HEK293 (cell line): ENCODE measurements around the gene TM7SF3.

Source experiments
- CTCF ChIA-PET: fragments of 350-600 bp; formaldehyde crosslinking; extraction: SDS; loops from one replicate; lab custom pipeline; 2021; ENCODE audit warnings: antibody characterized with exemption; lab: Yijun Ruan, JAX
- POLR2A ChIA-PET: fragments of 300-600 bp; formaldehyde crosslinking; extraction: SDS; loops from one replicate; lab custom pipeline; 2020; ENCODE audit warnings: antibody characterized with exemption, inconsistent platforms; lab: Yijun Ruan, JAX
- H3K27ac ChIP-seq: fragments of 200-500 bp; sonication (Bioruptor generic); 2 replicates; pipeline ENCODE4 v1.5.1; 2014; ENCODE audit warnings: low read depth, low read length, control low read depth, inconsistent platforms; ENCODE audit errors: extremely low read depth
- H3K36me3 ChIP-seq, 2 experiments: fragments of 200-500 bp in 1 of 2; sonication (Bioruptor generic) in 1 of 2; 1 replicate in 1 of 2; 2 replicates in 1 of 2; pipeline ENCODE4 v1.5.1; 2014 to 2017; ENCODE audit warnings: inconsistent platforms in 2 of 2, low read length in 2 of 2; ENCODE audit not compliant: control insufficient read depth in 2 of 2, insufficient read depth in 1 of 2
- H3K4me1 ChIP-seq: fragments of 200-500 bp; sonication (Bioruptor generic); 2 replicates; pipeline ENCODE4 v1.5.1; 2014; ENCODE audit warnings: mild to moderate bottlenecking, low read length, inconsistent platforms; ENCODE audit not compliant: control insufficient read depth, insufficient read depth
- H3K4me3 ChIP-seq: 2 replicates; pipeline ENCODE4 v1.5.1; 2011; ENCODE audit warnings: low read depth, mild to moderate bottlenecking, control low read depth, low read length, moderate library complexity
- H3K9me3 ChIP-seq: fragments of 200-500 bp; sonication (Bioruptor generic); 2 replicates; pipeline ENCODE4 v1.5.1; 2014; ENCODE audit warnings: low read depth, low read length, inconsistent platforms; ENCODE audit not compliant: control insufficient read depth, insufficient read depth
- BCL11A ChIP-seq: fragments of 450-650 bp; formaldehyde crosslinking; IDR thresholded peaks from 2 replicates; pipeline ENCODE4 v1.5.1; 2016; ENCODE audit warnings: low read depth, missing biosample characterization, missing genetic modification characterization
- GFI1B ChIP-seq: fragments of 450-650 bp; formaldehyde crosslinking; IDR thresholded peaks from 2 replicates; pipeline ENCODE4 v1.5.1; 2016; ENCODE audit warnings: missing biosample characterization, missing genetic modification characterization
- HOXD13 ChIP-seq: sonication (generic); formaldehyde crosslinking; IDR thresholded peaks from 2 replicates; pipeline ENCODE4 v1.8.0; 2022; ENCODE audit warnings: missing genetic modification reagents, borderline replicate concordance
- KLF16 ChIP-seq: fragments of 450-650 bp; formaldehyde crosslinking; IDR thresholded peaks from 2 replicates; pipeline ENCODE4 v1.5.1; 2017; ENCODE audit warnings: missing biosample characterization, missing genetic modification characterization
- KLF8 ChIP-seq: fragments of 450-650 bp; formaldehyde crosslinking; IDR thresholded peaks from 2 replicates; pipeline ENCODE4 v1.5.1; 2016; ENCODE audit warnings: missing biosample characterization, missing genetic modification characterization
- MZF1 ChIP-seq: fragments of 450-650 bp; formaldehyde crosslinking; IDR thresholded peaks from 2 replicates; pipeline ENCODE4 v1.5.1; 2017; ENCODE audit warnings: missing biosample characterization, missing genetic modification characterization, borderline replicate concordance
- SCRT1 ChIP-seq: fragments of 450-650 bp; formaldehyde crosslinking; IDR thresholded peaks from 2 replicates; pipeline ENCODE4 v1.5.1; 2016; ENCODE audit warnings: missing biosample characterization, missing genetic modification characterization, borderline replicate concordance
- SP3 ChIP-seq: fragments of 450-650 bp; formaldehyde crosslinking; IDR thresholded peaks from 2 replicates; pipeline ENCODE4 v1.5.1; 2016; ENCODE audit warnings: missing biosample characterization, missing genetic modification characterization
- ZBTB10 ChIP-seq: fragments of 450-650 bp; formaldehyde crosslinking; IDR thresholded peaks from 2 replicates; pipeline ENCODE4 v1.5.1; 2016; ENCODE audit warnings: missing biosample characterization, missing genetic modification characterization
- ZBTB48 ChIP-seq: fragments of 450-650 bp; formaldehyde crosslinking; IDR thresholded peaks from 2 replicates; pipeline ENCODE4 v1.5.1; 2016; ENCODE audit warnings: missing biosample characterization, missing genetic modification characterization
- ZNF10 ChIP-seq: fragments of 450-650 bp; formaldehyde crosslinking; IDR thresholded peaks from 2 replicates; pipeline ENCODE4 v1.5.1; 2017; ENCODE audit warnings: missing biosample characterization, missing genetic modification characterization
- ZNF114 ChIP-seq: fragments of 450-650 bp; formaldehyde crosslinking; IDR thresholded peaks from 2 replicates; pipeline ENCODE4 v1.5.0; 2017; ENCODE audit warnings: missing biosample characterization, missing genetic modification characterization
- ZNF121 ChIP-seq: fragments of 450-650 bp; formaldehyde crosslinking; IDR thresholded peaks from 2 replicates; pipeline ENCODE4 v1.5.1; 2016; ENCODE audit warnings: missing biosample characterization, missing genetic modification characterization
- ZNF138 ChIP-seq: fragments of 450-650 bp; formaldehyde crosslinking; IDR thresholded peaks from 2 replicates; pipeline ENCODE4 v1.5.1; 2016; ENCODE audit warnings: missing biosample characterization, missing genetic modification characterization, borderline replicate concordance
- ZNF140 ChIP-seq: fragments of 450-650 bp; formaldehyde crosslinking; IDR thresholded peaks from 2 replicates; pipeline ENCODE4 v1.5.1; 2016; ENCODE audit warnings: missing biosample characterization, missing genetic modification characterization
- ZNF24 ChIP-seq: fragments of 450-650 bp; formaldehyde crosslinking; IDR thresholded peaks from 2 replicates; pipeline ENCODE4 v1.5.1; 2016; ENCODE audit warnings: missing biosample characterization, missing genetic modification characterization
- ZNF266 ChIP-seq: fragments of 450-650 bp; formaldehyde crosslinking; IDR thresholded peaks from 2 replicates; pipeline ENCODE4 v1.5.1; 2016; ENCODE audit warnings: missing biosample characterization, missing genetic modification characterization, low read depth
- ZNF335 ChIP-seq: fragments of 450-650 bp; formaldehyde crosslinking; conservative IDR thresholded peaks from 2 replicates; pipeline ENCODE4 v1.5.1; 2016; ENCODE audit warnings: missing biosample characterization, missing genetic modification characterization
- ZNF416 ChIP-seq: fragments of 450-650 bp; formaldehyde crosslinking; IDR thresholded peaks from 2 replicates; pipeline ENCODE4 v1.5.1; 2016; ENCODE audit warnings: missing biosample characterization, missing genetic modification characterization
- ZNF501 ChIP-seq: fragments of 450-650 bp; formaldehyde crosslinking; IDR thresholded peaks from 2 replicates; pipeline ENCODE4 v1.5.1; 2016; ENCODE audit warnings: missing biosample characterization, missing genetic modification characterization
- ZNF529 ChIP-seq: fragments of 450-650 bp; formaldehyde crosslinking; IDR thresholded peaks from 2 replicates; pipeline ENCODE4 v1.5.1; 2017; ENCODE audit warnings: missing genetic modification characterization, missing biosample characterization; ENCODE audit not compliant: insufficient replicate concordance
- ZNF555 ChIP-seq: fragments of 450-650 bp; formaldehyde crosslinking; conservative IDR thresholded peaks from 2 replicates; pipeline ENCODE4 v1.5.1; 2017; ENCODE audit warnings: missing biosample characterization, mild to moderate bottlenecking, missing genetic modification characterization, inconsistent platforms
- ZNF596 ChIP-seq: fragments of 450-650 bp; IDR thresholded peaks from 2 replicates; pipeline ENCODE4 v1.5.0; 2018; ENCODE audit warnings: missing biosample characterization, mild to moderate bottlenecking, missing genetic modification characterization, moderate library complexity
- ZNF621 ChIP-seq: fragments of 450-650 bp; formaldehyde crosslinking; IDR thresholded peaks from 2 replicates; pipeline ENCODE4 v1.5.1; 2017; ENCODE audit warnings: missing biosample characterization, missing genetic modification characterization
- ZNF664 ChIP-seq: fragments of 450-650 bp; formaldehyde crosslinking; IDR thresholded peaks from 2 replicates; pipeline ENCODE4 v1.5.1; 2016; ENCODE audit warnings: missing biosample characterization, missing genetic modification characterization
- ZNF704 ChIP-seq: fragments of 450-650 bp; formaldehyde crosslinking; IDR thresholded peaks from 2 replicates; pipeline ENCODE4 v1.5.1; 2016; ENCODE audit warnings: missing biosample characterization, missing genetic modification characterization
- ZNF843 ChIP-seq: fragments of 450-650 bp; formaldehyde crosslinking; IDR thresholded peaks from 2 replicates; pipeline ENCODE4 v1.5.1; 2016; ENCODE audit warnings: missing biosample characterization, missing genetic modification characterization
- TF ChIP-seq, protein P1 (sequence below): fragments of 450-650 bp; formaldehyde crosslinking; IDR thresholded peaks from 2 replicates; pipeline ENCODE4 v1.5.1; 2016; ENCODE audit warnings: missing biosample characterization, missing genetic modification characterization
- TF ChIP-seq, protein P2 (sequence below): fragments of 450-650 bp; formaldehyde crosslinking; IDR thresholded peaks from 2 replicates; pipeline ENCODE4 v1.5.1; 2016; ENCODE audit warnings: missing biosample characterization, missing genetic modification characterization, borderline replicate concordance

The TM7SF3 gene

GRCh38 chr12:26976687-26977086 lies 37.5 kb downstream of the TM7SF3 start:
- no peaks in the 10 kb centered on the region for H3K4me1 ChIP-seq
- H3K36me3 ChIP-seq: peaks cover 11 to 79% of the 10 kb centered on the region in 2 experiments
- ChIA-PET POLR2A (no interaction called here), CTCF (interaction anchor here (0.6 kb wide), 1 partner anchor 50 kb away, joined by 3 read pairs; no protein-coding TSS in a partner anchor)
- no peak overlapping the region for H3K4me3 ChIP-seq
- no peaks in the 10 kb centered on the region for H3K9me3 ChIP-seq
- H3K27ac ChIP-seq: no peak overlapping the region
- TF ChIP-seq KLF16 (tag by site-specific recombination) (no peak), ZNF121 (tag by site-specific recombination) (no peak), ZNF335 (tag by site-specific recombination) (no peak), ZNF416 (no peak), MZF1 (tag by site-specific recombination) (no peak), ZBTB10 (tag by site-specific recombination) (no peak), SCRT1 (no peak), ZNF140 (tag by site-specific recombination) (no peak), ZNF114 (tag by site-specific recombination) (no peak), SP3 (tag by site-specific recombination) (no peak), GFI1B (no peak)
- TF ChIP-seq, protein P1, sequence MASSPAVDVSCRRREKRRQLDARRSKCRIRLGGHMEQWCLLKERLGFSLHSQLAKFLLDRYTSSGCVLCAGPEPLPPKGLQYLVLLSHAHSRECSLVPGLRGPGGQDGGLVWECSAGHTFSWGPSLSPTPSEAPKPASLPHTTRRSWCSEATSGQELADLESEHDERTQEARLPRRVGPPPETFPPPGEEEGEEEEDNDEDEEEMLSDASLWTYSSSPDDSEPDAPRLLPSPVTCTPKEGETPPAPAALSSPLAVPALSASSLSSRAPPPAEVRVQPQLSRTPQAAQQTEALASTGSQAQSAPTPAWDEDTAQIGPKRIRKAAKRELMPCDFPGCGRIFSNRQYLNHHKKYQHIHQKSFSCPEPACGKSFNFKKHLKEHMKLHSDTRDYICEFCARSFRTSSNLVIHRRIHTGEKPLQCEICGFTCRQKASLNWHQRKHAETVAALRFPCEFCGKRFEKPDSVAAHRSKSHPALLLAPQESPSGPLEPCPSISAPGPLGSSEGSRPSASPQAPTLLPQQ (tag by site-specific recombination): no peak
- TF ChIP-seq, all 188 proteins: peak for 0

DNA sequence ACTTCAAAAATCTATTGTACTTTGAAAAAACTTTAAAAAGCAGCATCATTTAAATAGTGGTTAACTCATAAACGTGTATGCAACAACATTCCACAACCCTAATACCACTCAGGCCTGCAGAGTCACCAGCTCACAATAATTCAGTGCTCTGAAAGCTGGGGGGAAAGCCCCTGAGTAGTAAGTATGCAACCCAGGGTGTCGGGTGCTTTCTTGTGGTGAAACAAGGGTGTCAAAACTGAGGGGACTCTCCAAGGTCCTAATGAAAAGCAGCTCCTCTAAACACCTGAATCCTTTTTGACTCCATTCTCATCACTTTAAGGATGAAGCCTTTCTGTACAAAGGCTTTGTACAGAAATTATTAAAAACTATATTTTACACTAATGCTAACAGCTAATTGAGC lies 42.2 kb downstream of the TM7SF3 start:
- H3K9me3 ChIP-seq: no peaks in the 10 kb centered on the region
- CTCF ChIA-PET: interaction anchor here (0.6 kb wide), 1 partner anchor 1609 kb away, joined by 3 read pairs; no protein-coding TSS in a partner anchor
- no peaks in the 10 kb centered on the region for H3K4me1 ChIP-seq
- no peak overlapping the region for H3K4me3 ChIP-seq
- POLR2A ChIA-PET: no interaction called here
- no peak overlapping the region for H3K27ac ChIP-seq
- H3K36me3 ChIP-seq: peaks cover 11 to 66% of the 10 kb centered on the region in 2 experiments
- TF ChIP-seq ZNF24 (tag by site-specific recombination) (no peak), ZNF596 (no peak), ZNF621 (no peak), ZNF266 (tag by site-specific recombination) (no peak), HOXD13 (CRISPR knock-in tag) (no peak), ZBTB48 (tag by site-specific recombination) (no peak), ZNF335 (tag by site-specific recombination) (no peak), SCRT1 (no peak), ZNF555 (no peak), ZNF138 (tag by site-specific recombination) (no peak), ZNF704 (tag by site-specific recombination) (no peak), KLF8 (tag by site-specific recombination) (no peak), ZNF10 (tag by site-specific recombination) (no peak), ZNF529 (no peak), BCL11A (tag by site-specific recombination) (no peak), ZNF501 (tag by site-specific recombination) (no peak), ZNF843 (no peak), ZNF664 (tag by site-specific recombination) (no peak)
- TF ChIP-seq, protein P2, sequence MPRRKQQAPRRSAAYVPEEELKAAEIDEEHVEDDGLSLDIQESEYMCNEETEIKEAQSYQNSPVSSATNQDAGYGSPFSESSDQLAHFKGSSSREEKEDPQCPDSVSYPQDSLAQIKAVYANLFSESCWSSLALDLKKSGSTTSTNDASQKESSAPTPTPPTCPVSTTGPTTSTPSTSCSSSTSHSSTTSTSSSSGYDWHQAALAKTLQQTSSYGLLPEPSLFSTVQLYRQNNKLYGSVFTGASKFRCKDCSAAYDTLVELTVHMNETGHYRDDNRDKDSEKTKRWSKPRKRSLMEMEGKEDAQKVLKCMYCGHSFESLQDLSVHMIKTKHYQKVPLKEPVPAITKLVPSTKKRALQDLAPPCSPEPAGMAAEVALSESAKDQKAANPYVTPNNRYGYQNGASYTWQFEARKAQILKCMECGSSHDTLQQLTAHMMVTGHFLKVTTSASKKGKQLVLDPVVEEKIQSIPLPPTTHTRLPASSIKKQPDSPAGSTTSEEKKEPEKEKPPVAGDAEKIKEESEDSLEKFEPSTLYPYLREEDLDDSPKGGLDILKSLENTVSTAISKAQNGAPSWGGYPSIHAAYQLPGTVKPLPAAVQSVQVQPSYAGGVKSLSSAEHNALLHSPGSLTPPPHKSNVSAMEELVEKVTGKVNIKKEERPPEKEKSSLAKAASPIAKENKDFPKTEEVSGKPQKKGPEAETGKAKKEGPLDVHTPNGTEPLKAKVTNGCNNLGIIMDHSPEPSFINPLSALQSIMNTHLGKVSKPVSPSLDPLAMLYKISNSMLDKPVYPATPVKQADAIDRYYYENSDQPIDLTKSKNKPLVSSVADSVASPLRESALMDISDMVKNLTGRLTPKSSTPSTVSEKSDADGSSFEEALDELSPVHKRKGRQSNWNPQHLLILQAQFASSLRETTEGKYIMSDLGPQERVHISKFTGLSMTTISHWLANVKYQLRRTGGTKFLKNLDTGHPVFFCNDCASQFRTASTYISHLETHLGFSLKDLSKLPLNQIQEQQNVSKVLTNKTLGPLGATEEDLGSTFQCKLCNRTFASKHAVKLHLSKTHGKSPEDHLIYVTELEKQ (tag by site-specific recombination): no peak
